H1 (cell line): ENCODE data around the gene OSBPL6. TPM values are rescaled to one million over a fixed set of nuclear protein-coding genes. Genes with fewer than 3 reads are reported as not detected.

ENCODE experiments used
- ASH2L ChIP-seq: fragments of 200-600, 300-600 bp; sonication (generic); IDR thresholded peaks from one replicate; pipeline ENCODE4 v1.7.1; 2017; ENCODE audit warnings: low read length
- BRCA1 ChIP-seq: IDR thresholded peaks from 2 replicates; pipeline ENCODE4 v1.6.1; 2012; ENCODE audit warnings: low read depth, low read length, improper control_type of control experiment
- CBX5 ChIP-seq: fragments of 300-800, 300-1000 bp; sonication (generic); IDR thresholded peaks from 2 replicates; pipeline ENCODE4 v1.7.1; 2016; ENCODE audit warnings: antibody characterized with exemption, low read length, low read depth
- CHD1 ChIP-seq: IDR thresholded peaks from 2 replicates; pipeline ENCODE4 v1.6.1; 2012; ENCODE audit warnings: low read depth, low read length, improper control_type of control experiment
- CREB1 ChIP-seq: IDR thresholded peaks from 2 replicates; pipeline ENCODE4 v1.6.1; 2012; ENCODE audit warnings: inconsistent platforms
- GTF2F1 ChIP-seq: IDR thresholded peaks from 2 replicates; pipeline ENCODE4 v1.6.1; 2012; ENCODE audit warnings: low read depth, low read length, improper control_type of control experiment, borderline replicate concordance
- HDAC6 ChIP-seq: IDR thresholded peaks from one replicate; pipeline ENCODE4 v1.7.1; 2012; ENCODE audit warnings: low read depth, mild to moderate bottlenecking, inconsistent platforms, low read length, moderate library complexity
- POLR2AphosphoS5 ChIP-seq: IDR thresholded peaks from 2 replicates; pipeline ENCODE4 v1.6.1; 2011; ENCODE audit warnings: low read depth, low read length
- polyA plus RNA-seq, 7 experiments: library from polyadenylated mRNA; depleted of rRNA in 3 of 7; stranded (reverse) in 5 of 7; unstranded in 2 of 7; fragments of >200 nt in 5 of 7; fragments of 200-250 nt in 2 of 7; gene quantifications; 1 replicate in 5 of 7; 2 replicates in 1 of 7; 4 replicates in 1 of 7; pipeline versions ENCODE4 v1.2.1 to v1.2.3, GENCODE V29; 2011 to 2013; ENCODE audit warnings: missing spikeins in 2 of 7, mixed read lengths in 2 of 7
- total RNA-seq: library from RNA; stranded (reverse); fragmentation: NEBNext Ultra II Directional; extraction: Animal tissue kit (Norgen Biotek cat#: 25700); gene quantifications from 2 replicates; pipeline ENCODE4 v1.2.1, GENCODE V29; 2021
- TF ChIP-seq, protein P1 (sequence below): fragments of 300-600 bp; sonication (generic); IDR thresholded peaks from 2 replicates; pipeline ENCODE4 v1.7.1; 2012; ENCODE audit warnings: low read length, moderate library complexity, mild to moderate bottlenecking, inconsistent platforms; ENCODE audit not compliant: insufficient replicate concordance
- TF ChIP-seq, protein P2 (sequence below): IDR thresholded peaks from 2 replicates; pipeline ENCODE4 v1.6.1; 2012; ENCODE audit warnings: low read length, inconsistent platforms
- TF ChIP-seq, protein P3 (sequence below): IDR thresholded peaks from 2 replicates; pipeline ENCODE4 v1.6.1; 2011; ENCODE audit warnings: low read depth, mild to moderate bottlenecking, low read length; ENCODE audit not compliant: insufficient read depth

Gene OSBPL6
- total and polyA plus RNA-seq, 2 of the 8 experiments (the other 6 are each of a cell fraction or from before 2014, with no cell fraction given): 1.7 to 5.6 TPM

DNA sequence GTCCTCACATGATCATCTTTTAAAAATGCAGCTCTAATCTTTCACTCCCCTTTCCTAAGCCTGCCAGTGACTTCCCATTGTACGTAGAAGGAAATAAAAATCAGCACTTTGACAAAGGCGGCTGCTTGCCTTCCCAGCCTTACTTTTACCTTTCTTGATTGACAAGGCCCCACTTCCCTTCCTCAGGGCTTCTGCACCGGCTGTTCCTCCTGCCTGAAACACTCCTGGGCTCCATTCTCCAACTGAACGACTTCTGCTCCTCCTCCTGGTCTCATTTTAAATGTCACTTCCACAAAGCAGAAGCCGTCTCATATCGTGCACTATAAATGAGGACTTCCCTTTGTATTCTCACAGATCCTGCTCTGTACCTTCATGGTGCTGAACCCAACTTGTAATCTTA is 56.1 kb downstream of the OSBPL6 start (continued):
- TF ChIP-seq, protein P1, sequence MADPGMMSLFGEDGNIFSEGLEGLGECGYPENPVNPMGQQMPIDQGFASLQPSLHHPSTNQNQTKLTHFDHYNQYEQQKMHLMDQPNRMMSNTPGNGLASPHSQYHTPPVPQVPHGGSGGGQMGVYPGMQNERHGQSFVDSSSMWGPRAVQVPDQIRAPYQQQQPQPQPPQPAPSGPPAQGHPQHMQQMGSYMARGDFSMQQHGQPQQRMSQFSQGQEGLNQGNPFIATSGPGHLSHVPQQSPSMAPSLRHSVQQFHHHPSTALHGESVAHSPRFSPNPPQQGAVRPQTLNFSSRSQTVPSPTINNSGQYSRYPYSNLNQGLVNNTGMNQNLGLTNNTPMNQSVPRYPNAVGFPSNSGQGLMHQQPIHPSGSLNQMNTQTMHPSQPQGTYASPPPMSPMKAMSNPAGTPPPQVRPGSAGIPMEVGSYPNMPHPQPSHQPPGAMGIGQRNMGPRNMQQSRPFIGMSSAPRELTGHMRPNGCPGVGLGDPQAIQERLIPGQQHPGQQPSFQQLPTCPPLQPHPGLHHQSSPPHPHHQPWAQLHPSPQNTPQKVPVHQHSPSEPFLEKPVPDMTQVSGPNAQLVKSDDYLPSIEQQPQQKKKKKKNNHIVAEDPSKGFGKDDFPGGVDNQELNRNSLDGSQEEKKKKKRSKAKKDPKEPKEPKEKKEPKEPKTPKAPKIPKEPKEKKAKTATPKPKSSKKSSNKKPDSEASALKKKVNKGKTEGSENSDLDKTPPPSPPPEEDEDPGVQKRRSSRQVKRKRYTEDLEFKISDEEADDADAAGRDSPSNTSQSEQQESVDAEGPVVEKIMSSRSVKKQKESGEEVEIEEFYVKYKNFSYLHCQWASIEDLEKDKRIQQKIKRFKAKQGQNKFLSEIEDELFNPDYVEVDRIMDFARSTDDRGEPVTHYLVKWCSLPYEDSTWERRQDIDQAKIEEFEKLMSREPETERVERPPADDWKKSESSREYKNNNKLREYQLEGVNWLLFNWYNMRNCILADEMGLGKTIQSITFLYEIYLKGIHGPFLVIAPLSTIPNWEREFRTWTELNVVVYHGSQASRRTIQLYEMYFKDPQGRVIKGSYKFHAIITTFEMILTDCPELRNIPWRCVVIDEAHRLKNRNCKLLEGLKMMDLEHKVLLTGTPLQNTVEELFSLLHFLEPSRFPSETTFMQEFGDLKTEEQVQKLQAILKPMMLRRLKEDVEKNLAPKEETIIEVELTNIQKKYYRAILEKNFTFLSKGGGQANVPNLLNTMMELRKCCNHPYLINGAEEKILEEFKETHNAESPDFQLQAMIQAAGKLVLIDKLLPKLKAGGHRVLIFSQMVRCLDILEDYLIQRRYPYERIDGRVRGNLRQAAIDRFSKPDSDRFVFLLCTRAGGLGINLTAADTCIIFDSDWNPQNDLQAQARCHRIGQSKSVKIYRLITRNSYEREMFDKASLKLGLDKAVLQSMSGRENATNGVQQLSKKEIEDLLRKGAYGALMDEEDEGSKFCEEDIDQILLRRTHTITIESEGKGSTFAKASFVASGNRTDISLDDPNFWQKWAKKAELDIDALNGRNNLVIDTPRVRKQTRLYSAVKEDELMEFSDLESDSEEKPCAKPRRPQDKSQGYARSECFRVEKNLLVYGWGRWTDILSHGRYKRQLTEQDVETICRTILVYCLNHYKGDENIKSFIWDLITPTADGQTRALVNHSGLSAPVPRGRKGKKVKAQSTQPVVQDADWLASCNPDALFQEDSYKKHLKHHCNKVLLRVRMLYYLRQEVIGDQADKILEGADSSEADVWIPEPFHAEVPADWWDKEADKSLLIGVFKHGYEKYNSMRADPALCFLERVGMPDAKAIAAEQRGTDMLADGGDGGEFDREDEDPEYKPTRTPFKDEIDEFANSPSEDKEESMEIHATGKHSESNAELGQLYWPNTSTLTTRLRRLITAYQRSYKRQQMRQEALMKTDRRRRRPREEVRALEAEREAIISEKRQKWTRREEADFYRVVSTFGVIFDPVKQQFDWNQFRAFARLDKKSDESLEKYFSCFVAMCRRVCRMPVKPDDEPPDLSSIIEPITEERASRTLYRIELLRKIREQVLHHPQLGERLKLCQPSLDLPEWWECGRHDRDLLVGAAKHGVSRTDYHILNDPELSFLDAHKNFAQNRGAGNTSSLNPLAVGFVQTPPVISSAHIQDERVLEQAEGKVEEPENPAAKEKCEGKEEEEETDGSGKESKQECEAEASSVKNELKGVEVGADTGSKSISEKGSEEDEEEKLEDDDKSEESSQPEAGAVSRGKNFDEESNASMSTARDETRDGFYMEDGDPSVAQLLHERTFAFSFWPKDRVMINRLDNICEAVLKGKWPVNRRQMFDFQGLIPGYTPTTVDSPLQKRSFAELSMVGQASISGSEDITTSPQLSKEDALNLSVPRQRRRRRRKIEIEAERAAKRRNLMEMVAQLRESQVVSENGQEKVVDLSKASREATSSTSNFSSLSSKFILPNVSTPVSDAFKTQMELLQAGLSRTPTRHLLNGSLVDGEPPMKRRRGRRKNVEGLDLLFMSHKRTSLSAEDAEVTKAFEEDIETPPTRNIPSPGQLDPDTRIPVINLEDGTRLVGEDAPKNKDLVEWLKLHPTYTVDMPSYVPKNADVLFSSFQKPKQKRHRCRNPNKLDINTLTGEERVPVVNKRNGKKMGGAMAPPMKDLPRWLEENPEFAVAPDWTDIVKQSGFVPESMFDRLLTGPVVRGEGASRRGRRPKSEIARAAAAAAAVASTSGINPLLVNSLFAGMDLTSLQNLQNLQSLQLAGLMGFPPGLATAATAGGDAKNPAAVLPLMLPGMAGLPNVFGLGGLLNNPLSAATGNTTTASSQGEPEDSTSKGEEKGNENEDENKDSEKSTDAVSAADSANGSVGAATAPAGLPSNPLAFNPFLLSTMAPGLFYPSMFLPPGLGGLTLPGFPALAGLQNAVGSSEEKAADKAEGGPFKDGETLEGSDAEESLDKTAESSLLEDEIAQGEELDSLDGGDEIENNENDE: no peak
- TF ChIP-seq CREB1 (no peak), ASH2L (no peak), GTF2F1 (no peak), CBX5 (no peak), HDAC6 (no peak), CHD1 (no peak), POLR2AphosphoS5 (no peak), BRCA1 (no peak)
- TF ChIP-seq, protein P2, sequence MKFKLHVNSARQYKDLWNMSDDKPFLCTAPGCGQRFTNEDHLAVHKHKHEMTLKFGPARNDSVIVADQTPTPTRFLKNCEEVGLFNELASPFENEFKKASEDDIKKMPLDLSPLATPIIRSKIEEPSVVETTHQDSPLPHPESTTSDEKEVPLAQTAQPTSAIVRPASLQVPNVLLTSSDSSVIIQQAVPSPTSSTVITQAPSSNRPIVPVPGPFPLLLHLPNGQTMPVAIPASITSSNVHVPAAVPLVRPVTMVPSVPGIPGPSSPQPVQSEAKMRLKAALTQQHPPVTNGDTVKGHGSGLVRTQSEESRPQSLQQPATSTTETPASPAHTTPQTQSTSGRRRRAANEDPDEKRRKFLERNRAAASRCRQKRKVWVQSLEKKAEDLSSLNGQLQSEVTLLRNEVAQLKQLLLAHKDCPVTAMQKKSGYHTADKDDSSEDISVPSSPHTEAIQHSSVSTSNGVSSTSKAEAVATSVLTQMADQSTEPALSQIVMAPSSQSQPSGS: no peak
- TF ChIP-seq, protein P3, sequence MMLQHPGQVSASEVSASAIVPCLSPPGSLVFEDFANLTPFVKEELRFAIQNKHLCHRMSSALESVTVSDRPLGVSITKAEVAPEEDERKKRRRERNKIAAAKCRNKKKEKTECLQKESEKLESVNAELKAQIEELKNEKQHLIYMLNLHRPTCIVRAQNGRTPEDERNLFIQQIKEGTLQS: no peak
